T follicular helper cell (primary cell): ENCODE measurements around the gene SDK2.

ENCODE experiments used
- DNase-seq: peaks from one replicate; pipeline ENCODE4 v3.0.0-alpha.2; 2020; ENCODE audit warnings: low read depth

Gene SDK2

DNA sequence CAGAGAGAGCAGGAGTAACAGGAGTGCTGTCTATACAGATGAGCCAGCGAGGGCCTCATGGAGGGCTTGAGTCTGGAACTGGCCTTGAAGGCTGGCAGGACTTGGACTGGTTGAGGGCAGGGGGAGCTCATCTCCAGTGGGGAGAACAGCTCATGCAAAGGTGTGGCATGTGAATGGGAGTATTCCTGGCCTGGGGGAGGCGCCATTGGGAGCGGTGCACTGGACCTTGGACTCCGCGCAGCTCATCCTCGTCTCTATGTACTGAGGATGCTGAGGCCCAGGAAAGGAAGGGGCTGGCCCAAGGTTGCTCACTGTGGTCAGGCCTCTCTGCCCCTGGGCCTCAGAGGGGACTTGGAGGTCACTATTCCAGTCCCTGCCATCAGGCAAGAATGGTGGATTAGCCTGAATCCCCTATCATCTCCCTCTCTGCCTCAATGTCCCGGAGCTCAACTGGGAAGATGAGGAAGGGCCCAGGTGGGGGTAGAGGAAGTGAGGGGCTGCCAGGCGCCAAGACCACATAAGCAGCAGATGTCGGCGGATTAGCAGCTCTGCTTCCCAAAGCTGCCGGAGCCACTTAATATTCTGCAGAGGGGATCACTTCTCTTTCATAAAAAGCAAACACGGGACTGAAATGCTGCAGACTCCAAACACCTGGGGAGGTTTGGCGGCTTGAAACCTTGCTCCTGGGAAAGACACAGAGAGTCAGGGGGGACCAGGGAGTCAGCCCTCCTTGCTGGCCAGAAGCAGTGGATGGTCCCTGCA lies 88.9 kb downstream of the SDK2 start:
- DNase-seq: no peak

- DNase-seq: no peak
These were observed 89.7 kb downstream of the SDK2 start for GRCh38 chr17:73554498-73554897.

- no peak for DNase-seq
These were observed 90.9 kb downstream of the SDK2 start for GRCh38 chr17:73553311-73553710.

- no peak for DNase-seq
These were observed 91.8 kb downstream of the SDK2 start for GRCh38 chr17:73552300-73553048.

DNA sequence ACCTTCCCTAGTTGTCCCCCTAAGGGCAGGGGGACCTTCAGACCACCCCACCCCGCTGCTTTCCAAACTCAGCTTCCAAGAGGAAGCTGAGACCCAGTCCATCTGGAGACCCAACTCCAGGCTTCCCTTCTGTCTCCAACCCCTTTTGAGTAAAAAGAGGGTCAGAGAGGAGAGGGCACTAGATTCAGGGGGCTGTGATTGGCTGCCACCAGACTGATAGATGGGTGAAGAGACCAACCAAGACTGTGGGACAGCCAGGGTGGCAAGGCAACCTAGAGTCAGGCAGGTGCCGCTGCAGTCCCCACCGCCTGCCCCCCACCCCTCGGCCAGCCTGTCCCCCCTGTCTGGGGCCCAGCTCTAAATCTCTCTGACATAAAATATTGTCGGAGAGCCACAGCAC lies 92.5 kb downstream of the SDK2 start:
- DNase-seq: no peak

- DNase-seq: no peak
These were observed 93.1 kb downstream of the SDK2 start for GRCh38 chr17:73551144-73551543.

- DNase-seq: no peak
These were observed 93.7 kb downstream of the SDK2 start for GRCh38 chr17:73550556-73550955.

DNA sequence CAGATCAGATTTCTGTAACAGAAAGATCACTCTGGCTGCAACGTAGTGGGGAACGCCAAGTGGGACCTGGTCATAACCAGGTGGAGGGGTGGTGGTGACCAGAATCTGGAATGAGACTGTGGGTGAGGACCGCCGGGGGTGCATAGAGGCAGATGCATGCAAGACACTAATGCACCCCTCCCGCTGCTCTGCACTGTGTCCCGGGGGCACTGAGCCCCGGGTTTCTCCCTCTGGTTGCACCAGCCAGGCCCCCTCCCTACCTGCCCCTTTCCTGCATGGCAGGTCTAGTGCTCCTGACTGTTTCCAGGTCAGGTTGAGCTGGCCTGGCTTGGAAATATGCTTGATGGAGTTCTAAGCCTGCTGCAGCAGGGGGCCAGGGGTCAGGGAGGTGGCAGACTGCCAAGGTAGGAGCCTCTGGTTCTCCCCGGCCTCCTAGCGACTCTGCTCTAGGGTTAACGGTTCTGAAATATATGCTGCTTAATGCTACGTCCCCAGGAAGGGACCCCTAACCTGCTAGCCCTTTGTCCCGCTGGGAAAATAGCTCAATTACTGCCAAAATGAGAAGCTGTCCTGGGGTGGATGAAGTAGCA lies 94.3 kb downstream of the SDK2 start:
- DNase-seq: no peak

DNA sequence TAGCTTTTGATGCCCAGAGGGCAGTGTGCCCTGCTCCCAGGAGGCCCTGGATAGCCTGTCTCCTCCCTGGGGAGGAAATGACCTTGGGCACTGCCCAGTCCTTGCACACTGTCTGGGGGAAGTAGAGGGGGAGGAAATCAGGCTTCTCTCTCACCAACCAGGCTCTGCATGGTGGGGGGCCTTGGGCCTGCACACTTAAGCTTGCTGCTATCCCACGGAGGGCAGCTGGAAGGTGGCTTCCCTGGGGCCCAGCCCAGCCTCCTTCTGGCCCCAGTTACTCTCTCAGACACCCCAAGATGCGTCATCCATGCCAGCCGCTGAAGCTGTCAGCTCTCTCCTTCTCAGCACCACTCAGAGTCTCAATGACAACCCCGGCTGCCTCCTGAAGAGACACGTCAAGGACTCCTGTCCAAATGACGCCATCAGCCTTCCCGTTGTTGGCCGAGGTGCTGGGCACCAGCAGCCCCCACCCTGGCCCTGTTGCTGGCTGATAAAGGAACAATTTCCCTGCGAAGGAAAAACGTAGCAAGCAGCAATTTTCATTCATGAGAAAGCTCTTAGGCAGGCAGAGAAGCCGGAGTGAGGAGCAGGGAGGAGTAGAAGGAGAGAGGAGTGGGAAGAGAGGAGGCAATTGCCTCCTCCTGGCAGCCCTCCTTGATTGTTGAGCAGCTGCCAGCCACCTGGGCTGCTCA lies 95.5 kb downstream of the SDK2 start:
- DNase-seq: no peak

- DNase-seq: no peak
These were observed 96.5 kb downstream of the SDK2 start for GRCh38 chr17:73547790-73548189.

- no peak for DNase-seq
These were observed 97.3 kb downstream of the SDK2 start for GRCh38 chr17:73546770-73547536.

DNA sequence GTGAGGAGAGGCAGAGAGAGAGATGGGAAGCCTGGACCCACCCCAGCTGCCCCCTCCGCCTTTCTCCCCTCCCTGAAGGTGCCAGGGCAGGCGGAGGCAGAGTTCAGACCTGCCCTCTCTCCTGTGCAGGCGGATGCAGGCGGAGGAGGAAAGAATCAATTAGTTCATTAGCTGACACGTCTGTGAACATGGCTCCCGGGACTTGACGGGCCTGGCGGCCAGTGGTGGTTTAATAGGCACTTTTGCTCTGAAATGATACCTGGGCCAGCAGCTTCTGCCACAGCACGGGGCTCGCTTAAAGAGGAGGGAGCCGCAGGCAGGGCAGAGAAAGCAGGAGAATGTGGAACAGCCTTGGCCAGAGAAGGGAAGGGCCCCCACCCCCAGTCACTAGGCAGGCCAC lies 98.1 kb downstream of the SDK2 start:
- no peak for DNase-seq

DNA sequence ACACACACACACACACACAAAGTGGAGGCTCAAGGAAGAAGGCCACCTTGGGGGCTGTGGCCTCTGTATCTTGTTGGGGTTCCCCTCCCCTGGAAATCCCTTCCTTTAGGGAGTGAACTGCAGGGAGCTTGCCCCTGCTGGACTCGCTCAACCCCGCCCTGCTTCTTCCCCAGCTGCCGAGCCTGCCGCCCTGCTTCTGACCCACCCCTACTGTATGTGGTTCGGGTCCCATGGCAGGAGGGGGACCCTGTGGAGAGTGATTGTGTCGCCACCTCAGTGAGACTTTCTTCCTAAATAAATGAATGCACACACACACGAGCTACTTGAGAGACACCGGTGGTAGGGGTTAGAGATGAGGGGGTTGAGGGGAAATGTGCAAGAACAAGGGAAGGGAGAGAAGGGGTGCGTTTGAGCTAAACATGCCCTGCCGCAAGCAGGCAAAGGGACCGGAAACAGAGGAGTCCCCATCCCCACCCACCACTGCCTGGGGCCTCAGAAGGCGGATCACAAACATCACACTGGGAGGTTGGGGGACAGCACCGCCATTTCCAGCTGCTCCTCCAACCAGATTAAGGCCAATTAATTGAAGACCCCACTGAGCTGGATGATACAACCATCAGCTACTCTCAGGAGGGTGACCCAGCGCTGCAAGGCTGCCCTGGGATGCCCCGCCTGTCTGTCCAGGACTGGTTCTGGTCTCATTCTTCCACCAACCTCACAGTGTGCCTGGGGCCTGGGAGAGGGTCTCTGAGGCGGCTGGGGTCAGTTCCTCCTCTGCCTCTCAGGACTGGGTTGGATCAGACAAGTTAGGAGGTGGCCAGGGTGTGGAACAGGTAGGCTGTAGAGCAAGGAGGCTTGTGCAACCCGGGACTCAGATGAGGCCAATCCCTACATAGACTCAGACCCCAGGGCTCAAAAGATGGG lies 98.9 kb downstream of the SDK2 start:
- DNase-seq: no peak

- no peak for DNase-seq
These were observed 99.9 kb downstream of the SDK2 start for GRCh38 chr17:73544333-73544732.

DNA sequence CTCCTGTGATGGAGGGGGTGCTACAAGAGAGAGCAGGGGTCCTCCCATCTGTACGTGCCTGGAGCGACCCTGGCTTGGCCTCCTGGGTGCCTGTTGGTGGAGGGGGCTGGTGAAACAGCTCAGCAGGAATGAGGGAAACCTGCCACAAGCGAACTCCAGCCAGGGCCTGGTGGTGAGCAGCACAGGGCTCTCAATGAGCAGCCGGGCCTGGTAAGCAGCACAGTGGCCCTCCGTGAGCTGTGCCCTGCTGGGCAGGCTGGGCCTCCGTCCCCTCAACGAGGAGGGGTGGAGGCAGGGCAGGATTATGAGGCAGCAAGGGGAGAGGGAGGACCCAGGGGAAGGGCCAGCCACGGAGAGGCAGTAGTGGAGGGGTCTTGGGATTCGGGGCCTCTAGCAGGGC lies 101.9 kb downstream of the SDK2 start:
- no peak for DNase-seq

GRCh38 chr17:73541561-73541981 lies 102.7 kb downstream of the SDK2 start:
- no peak for DNase-seq

GRCh38 chr17:73541111-73541510 lies 103.1 kb downstream of the SDK2 start:
- DNase-seq: no peak

DNA sequence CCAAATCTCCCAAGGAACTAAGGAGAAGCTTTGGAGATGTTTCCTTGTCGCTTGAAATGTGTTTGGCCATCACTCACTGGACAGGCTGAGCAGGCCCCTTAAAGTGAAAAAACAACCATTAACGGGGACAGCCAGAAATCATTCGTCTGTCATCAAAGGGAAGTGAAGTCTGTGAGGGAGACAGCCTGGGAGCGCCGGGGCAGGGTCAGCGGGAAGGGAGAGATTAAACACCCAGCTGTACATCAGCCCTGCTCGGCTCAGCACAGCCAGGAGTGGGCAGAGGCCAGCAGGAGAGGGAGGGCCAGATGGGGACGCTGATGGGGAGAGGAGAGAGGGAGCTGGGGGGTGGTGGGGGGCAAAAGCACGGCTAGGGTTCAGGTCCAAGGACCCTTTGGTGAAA lies 105.1 kb downstream of the SDK2 start:
- DNase-seq: no peak

- no peak for DNase-seq
These were observed 105.8 kb downstream of the SDK2 start for GRCh38 chr17:73538445-73538844.

GRCh38 chr17:73536700-73537605 lies 107.3 kb downstream of the SDK2 start:
- no peak for DNase-seq
